ENCODE results near the gene PCYT2. TPM values are rescaled to one million over a fixed set of nuclear protein-coding genes. Genes with fewer than 3 reads are reported as not detected.
"Not testable (repeated sequence)": the region's sequence is repeated elsewhere in the genome, so short reads cannot be mapped to it uniquely, and the experiment has no call there.

The PCYT2 gene
- polyA plus RNA-seq, 1 experiment, result 44.2 TPM

DNA sequence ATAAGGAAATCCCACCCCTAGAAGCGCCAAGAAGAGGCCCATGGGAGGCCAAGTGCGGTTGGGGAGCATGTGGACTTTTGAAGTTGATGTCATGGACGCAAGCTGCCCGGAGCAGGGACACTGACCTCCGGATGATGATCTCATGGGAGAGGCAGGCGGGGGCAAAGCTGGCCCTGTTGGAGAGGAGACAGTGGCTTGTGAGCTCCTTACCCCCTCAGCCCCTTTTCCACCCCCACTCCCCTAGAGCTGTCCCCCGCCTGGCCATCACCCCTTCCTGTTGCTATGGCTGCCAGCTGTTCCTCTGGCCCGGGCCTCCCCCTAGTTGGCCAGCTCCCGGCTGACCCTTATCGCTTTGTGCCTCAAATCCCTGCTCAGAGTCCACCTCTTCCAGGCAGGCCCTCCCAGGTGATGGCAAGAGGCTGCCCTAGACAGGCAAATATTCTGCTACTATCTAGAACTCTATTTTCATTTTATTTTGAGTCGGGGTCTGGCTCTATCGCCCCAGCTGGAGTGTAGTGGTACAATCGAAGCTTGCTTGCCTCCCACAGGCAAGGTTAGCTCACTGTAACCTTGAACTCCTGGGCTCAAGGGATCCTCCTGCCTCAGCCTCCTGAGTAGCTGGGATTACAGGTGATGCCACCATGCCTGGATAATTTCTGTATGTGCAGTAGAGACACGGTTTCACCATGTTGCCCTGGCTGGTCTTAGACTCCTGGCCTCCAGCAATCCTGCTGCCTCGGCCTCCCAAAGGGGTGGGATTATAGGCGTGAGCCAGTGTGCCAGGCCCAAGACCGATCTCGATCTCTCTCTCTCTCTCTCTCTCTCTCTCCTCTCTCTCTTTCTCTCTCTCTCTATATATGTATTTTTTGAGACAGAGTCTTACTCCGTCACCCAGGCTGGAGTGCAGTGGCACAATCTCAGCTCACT is 43.2 kb upstream of the PCYT2 start:
- H3K36me3 ChIP-seq (ENCODE audit: control insufficient read depth, insufficient read depth, low read length), result no peaks in the 10 kb centered on the region
- DNase-seq (ENCODE audit: low read depth), result no peak
- H3K4me3 ChIP-seq (ENCODE audit: low read depth, low read length), result no peak overlapping the region
- TF ChIP-seq, protein P1, sequence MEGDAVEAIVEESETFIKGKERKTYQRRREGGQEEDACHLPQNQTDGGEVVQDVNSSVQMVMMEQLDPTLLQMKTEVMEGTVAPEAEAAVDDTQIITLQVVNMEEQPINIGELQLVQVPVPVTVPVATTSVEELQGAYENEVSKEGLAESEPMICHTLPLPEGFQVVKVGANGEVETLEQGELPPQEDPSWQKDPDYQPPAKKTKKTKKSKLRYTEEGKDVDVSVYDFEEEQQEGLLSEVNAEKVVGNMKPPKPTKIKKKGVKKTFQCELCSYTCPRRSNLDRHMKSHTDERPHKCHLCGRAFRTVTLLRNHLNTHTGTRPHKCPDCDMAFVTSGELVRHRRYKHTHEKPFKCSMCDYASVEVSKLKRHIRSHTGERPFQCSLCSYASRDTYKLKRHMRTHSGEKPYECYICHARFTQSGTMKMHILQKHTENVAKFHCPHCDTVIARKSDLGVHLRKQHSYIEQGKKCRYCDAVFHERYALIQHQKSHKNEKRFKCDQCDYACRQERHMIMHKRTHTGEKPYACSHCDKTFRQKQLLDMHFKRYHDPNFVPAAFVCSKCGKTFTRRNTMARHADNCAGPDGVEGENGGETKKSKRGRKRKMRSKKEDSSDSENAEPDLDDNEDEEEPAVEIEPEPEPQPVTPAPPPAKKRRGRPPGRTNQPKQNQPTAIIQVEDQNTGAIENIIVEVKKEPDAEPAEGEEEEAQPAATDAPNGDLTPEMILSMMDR (IDR thresholded peaks at IDR 0.05; ENCODE audit: insufficient read depth, low read depth, low read length), result no peak
- H3K27me3 ChIP-seq (ENCODE audit: control insufficient read depth, insufficient read depth, low read length), result peaks cover 6% of the 10 kb centered on the region; the same call in 1 of the 2 replicates
- CTCF ChIA-PET, result interaction anchor here (0.6 to 7.9 kb wide), 4 partner anchors 37 to 224 kb away, joined by 3 to 54 read pairs (median 3); partner anchors contain the start of genes CENPX and LRRC45
- POLR2A ChIA-PET, result interaction anchor here (0.8 kb wide), 1 partner anchor 69 kb away, joined by 19 read pairs; the partner anchor contains the start of genes CENPX and LRRC45

DNA sequence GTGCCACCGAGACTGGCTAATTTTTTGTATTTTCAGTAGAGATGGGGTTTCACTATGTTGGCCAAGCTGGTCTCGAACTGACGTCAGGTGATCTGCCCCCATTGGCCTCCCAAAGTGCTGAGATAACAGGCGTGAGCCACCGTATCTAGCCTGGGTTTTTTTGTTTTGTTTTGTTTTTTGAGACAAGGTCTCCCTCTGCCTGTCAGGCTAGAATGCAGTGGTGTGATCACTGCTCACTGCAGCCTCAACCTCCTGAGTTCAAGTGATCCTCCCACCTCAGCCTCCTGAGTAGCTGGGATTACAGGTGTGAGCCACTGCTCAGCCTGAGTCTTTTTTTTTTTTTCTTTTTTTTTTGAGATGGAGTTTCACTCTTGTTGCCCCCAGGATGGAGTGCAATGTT is 42.2 kb upstream of the PCYT2 start:
- H3K36me3 ChIP-seq (ENCODE audit: control insufficient read depth, insufficient read depth, low read length); H3K27me3 ChIP-seq (ENCODE audit: control insufficient read depth, insufficient read depth, low read length); H3K4me3 ChIP-seq (ENCODE audit: low read depth, low read length); DNase-seq (ENCODE audit: low read depth): not testable (repeated sequence)
- CTCF ChIA-PET, result interaction anchor here (0.7 to 7.9 kb wide), 4 partner anchors 25 to 223 kb away, joined by 3 to 54 read pairs (median 4); partner anchors contain the start of genes CENPX and LRRC45
- POLR2A ChIA-PET, result interaction anchor here (0.8 kb wide), 1 partner anchor 70 kb away, joined by 19 read pairs; the partner anchor contains the start of genes CENPX and LRRC45

DNA sequence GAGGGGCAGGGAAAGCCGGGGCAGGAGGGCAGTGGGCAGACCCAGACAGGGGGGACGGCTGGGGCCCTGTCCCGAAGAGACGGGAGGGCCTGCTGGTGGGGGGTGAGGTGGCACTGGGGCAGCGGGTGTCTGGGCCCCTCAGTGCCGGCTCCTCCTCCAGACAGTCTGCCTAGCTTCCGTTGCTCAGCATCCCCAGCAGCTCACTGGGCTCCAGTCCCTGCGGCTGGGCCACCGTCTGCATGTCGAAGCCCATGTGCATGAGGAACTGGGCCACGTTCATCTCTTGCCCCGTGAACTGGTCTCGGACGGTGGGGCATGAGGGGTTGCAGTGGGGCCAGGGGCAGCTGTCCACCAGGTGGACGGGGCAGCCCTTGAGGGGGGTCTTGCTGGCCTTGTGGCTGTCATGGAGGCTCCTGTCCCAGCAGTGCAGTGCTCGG is 41.6 kb upstream of the PCYT2 start:
- TF ChIP-seq, protein P1 (IDR thresholded peaks at IDR 0.05; ENCODE audit: insufficient read depth, low read depth, low read length), result no peak
- POLR2A ChIA-PET, result no interaction called here
- no peaks in the 10 kb centered on the region for H3K36me3 ChIP-seq (ENCODE audit: control insufficient read depth, insufficient read depth, low read length)
- no peak for DNase-seq (ENCODE audit: low read depth)
- CTCF ChIA-PET, result interaction anchor here (0.7 to 7.9 kb wide), 3 partner anchors 24 to 69 kb away, joined by 3 to 54 read pairs (median 5); partner anchors contain the start of genes CENPX and LRRC45
- H3K4me3 ChIP-seq (ENCODE audit: low read depth, low read length), result no peak overlapping the region
- H3K27me3 ChIP-seq (ENCODE audit: control insufficient read depth, insufficient read depth, low read length), result no peaks in the 10 kb centered on the region

DNA sequence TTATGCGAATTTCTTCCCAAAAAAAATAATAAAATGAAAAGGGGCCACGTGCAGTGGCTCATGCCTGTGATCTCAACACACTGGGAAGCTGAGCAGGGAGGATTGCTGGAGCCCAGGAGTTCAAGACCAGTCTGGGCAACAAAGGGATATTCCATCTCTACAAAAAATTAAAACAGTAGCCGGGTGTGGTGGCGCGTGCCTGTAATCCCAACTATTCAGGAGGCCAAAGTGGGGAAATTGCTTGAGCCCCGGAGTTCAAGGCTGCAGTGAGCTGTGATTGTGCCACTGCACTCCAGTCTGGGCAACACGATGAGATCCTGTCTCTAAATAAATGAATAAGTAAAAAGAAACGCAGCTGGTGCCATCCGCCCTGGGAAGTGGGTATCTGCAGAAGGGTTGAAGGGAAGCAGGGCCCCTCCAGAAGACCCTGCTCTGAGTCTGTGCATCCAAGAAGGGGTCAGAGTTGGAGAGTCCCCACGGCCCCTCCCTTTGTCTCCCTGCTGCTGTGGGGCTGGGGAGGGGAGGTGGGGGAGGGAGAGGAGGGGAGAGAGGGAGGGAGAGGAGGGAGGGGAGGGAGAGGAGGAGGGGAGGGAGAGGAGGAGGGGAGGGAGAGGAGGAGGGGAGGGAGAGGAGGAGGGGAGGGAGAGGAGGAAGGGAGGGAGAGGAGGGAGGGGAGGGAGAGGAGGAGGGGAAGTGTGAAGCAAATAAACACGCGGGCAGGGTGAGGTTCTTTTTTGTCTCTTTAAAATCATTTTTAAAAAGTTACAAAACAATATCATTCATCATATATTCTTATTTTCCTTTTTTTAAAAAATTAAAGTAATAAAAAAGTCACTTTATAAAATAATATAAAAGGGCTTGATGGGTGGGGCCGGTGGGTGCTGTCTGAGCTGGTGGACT is 40.8 kb upstream of the PCYT2 start:
- no peaks in the 10 kb centered on the region for H3K36me3 ChIP-seq (ENCODE audit: control insufficient read depth, insufficient read depth, low read length)
- no peak overlapping the region for H3K4me3 ChIP-seq (ENCODE audit: low read depth, low read length)
- TF ChIP-seq, protein P1 (IDR thresholded peaks at IDR 0.05; ENCODE audit: insufficient read depth, low read depth, low read length), result no peak
- DNase-seq (ENCODE audit: low read depth), result no peak
- no peaks in the 10 kb centered on the region for H3K27me3 ChIP-seq (ENCODE audit: control insufficient read depth, insufficient read depth, low read length)
- CTCF ChIA-PET, result interaction anchor here (1.3 to 7.9 kb wide), 4 partner anchors 8 to 79 kb away, joined by 3 to 54 read pairs (median 14); partner anchors contain the start of genes CENPX and LRRC45
- POLR2A ChIA-PET, result no interaction called here

DNA sequence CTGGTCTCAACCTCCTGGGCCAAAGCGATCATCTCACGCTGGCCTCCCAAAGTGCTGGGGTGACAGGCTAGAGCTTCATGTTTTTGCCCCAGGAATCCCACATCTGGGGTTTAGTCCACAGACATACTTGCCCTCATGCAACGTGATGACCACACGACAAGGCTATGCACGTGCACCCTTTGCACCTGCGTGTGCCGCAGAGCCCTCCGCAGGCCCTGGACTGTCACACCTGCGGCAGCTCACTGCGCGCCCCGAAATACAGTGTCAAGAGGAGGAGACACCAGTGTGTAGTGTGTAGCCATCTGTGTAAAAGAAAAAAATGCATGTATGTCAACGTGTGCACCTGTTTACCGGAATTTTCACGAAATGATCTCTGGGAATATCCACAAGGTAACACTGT is 39.3 kb upstream of the PCYT2 start:
- POLR2A ChIA-PET, result interaction anchor here (0.6 kb wide), 1 partner anchor 90 kb away, joined by 4 read pairs; no protein-coding TSS in a partner anchor
- TF ChIP-seq, protein P1 (IDR thresholded peaks at IDR 0.05; ENCODE audit: insufficient read depth, low read depth, low read length), result no peak

More for the DNA sequence above, 39.3 kb upstream of the PCYT2 start:
- H3K4me3 ChIP-seq (ENCODE audit: low read depth, low read length), result no peak overlapping the region
- no peak for DNase-seq (ENCODE audit: low read depth)
- H3K27me3 ChIP-seq (ENCODE audit: control insufficient read depth, insufficient read depth, low read length), result no peaks in the 10 kb centered on the region
- CTCF ChIA-PET, result interaction anchor here (0.8 to 4.9 kb wide), 3 partner anchors 9 to 69 kb away, joined by 3 to 24 read pairs (median 3); no protein-coding TSS in a partner anchor
- H3K36me3 ChIP-seq (ENCODE audit: control insufficient read depth, insufficient read depth, low read length), result no peaks in the 10 kb centered on the region

Measured in BJ (cell line).